Measurements from ENCODE around the gene CD93. TPM values are rescaled to one million over a fixed set of nuclear protein-coding genes. Genes with fewer than 3 reads are reported as not detected.
A peak's percentile ranks its signal among the peaks of the same experiment; 100 is the strongest.

Gene CD93, protein sequence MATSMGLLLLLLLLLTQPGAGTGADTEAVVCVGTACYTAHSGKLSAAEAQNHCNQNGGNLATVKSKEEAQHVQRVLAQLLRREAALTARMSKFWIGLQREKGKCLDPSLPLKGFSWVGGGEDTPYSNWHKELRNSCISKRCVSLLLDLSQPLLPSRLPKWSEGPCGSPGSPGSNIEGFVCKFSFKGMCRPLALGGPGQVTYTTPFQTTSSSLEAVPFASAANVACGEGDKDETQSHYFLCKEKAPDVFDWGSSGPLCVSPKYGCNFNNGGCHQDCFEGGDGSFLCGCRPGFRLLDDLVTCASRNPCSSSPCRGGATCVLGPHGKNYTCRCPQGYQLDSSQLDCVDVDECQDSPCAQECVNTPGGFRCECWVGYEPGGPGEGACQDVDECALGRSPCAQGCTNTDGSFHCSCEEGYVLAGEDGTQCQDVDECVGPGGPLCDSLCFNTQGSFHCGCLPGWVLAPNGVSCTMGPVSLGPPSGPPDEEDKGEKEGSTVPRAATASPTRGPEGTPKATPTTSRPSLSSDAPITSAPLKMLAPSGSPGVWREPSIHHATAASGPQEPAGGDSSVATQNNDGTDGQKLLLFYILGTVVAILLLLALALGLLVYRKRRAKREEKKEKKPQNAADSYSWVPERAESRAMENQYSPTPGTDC
- total RNA-seq: 100 to 1,000 TPM; 123 to 160 TPM
- polyA plus RNA-seq: 1 to 10 TPM; 5.7 to 8.4 TPM
- long read RNA-seq, donor 1, full-length matches to known transcripts: 13 of 86 reads
- long read RNA-seq, donor 1, partial matches to known transcripts: 0 of 86 reads
- long read RNA-seq, donor 1, other reads (novel, unspliced or antisense): 73 of 86 reads
- long read RNA-seq, donor 2, full-length matches to known transcripts: 36 of 83 reads
- long read RNA-seq, donor 2, partial matches to known transcripts: 46 of 83 reads
- long read RNA-seq, donor 2, other reads (novel, unspliced or antisense): 1 of 83 reads

DNA sequence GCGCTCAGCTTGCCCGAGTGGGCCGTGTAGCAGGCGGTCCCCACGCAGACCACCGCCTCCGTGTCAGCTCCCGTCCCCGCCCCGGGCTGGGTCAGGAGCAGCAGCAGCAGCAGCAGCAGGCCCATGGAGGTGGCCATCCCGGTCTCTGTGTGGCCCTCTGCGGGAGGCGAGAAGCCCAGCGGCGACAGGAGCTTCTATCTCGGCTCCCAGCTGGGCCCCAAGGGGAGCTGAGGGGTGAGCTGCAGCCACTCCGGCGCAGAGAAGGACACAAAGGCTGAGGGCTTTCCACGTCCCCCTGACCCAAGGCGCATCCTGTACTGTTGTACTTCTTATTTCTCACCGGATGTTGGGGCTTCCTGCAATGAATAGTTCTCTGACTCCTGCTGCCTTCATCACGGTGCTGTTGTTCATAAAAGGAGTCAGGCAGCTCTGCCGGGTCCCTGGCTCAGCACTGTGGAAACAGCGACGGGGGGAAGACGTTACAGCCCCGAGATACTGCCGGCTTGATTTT lies at the start of gene CD93:
TSS of gene CD93 (minus strand) at position 269 of the 511 bp plus-strand sequence. CDS start at position 137, 132 bp downstream.
- no peak within 1 kb of the TSS for H3K4me3 ChIP-seq (ENCODE audit: low read length in 2 of 2)
- H3K4me1 ChIP-seq (ENCODE audit: control insufficient read depth in 1 of 2, insufficient read depth in 2 of 2, low read length in 2 of 2): peaks cover 0 to 2% of the 10 kb centered on the region in 2 donors
- H3K27ac ChIP-seq (ENCODE audit: low read depth in 1 of 2, low read length in 2 of 2): peak within 1 kb of the TSS; percentile 71 to 89
- no peaks in the 10 kb centered on the region for H3K36me3 ChIP-seq (ENCODE audit: control insufficient read depth in 1 of 2, insufficient read depth in 2 of 2, low read length in 1 of 2)
- peak; percentile 79 for ATAC-seq (ENCODE audit: low FRiP score)
- H3K27me3 ChIP-seq (ENCODE audit: control insufficient read depth in 1 of 2, insufficient read depth in 2 of 2, low read length in 1 of 2): no peaks in the 10 kb centered on the region
- no peaks in the 10 kb centered on the region for H3K9me3 ChIP-seq (ENCODE audit: control insufficient read depth, low read length)
- DNase-seq: peak; percentile 72 to 89
- intact Hi-C loops (cut with DNase I): loop anchor here (5.0 kb wide), 2 partner anchors 34 to 56 kb away; no protein-coding TSS in a partner anchor
- WGBS, 2 donors: 45% methylated on average over 28 of the region's 28 CpGs

DNA sequence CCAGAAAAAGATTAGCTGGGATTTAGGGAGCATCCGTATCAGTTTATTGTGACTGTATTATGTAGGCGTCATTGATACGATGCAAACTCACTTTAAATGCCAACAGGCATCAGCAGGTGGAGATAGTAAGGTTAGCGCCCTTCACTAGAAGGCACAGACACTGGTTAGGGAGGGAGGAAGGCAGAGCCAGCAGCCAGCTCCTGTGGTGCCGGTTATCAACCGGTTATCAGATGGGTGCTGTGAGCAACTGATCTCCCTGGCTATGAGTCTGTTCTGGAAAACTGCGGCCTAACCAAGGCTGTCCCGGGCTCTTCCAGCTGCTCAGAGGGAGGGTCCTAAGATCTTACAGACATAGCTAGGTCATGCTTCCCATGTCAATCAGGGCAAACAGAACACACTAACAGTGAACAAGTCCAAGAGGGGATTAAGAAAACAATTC lies 47.5 kb upstream of the CD93 start:
- Histone ChIP-seq H3K27me3 (ENCODE audit: control insufficient read depth in 1 of 2, insufficient read depth in 2 of 2, low read length in 1 of 2) (no peaks in the 10 kb centered on the region), H3K27ac (ENCODE audit: low read depth in 1 of 2, low read length in 2 of 2) (no peak overlapping the region), H3K4me1 (ENCODE audit: control insufficient read depth in 1 of 2, insufficient read depth in 2 of 2, low read length in 2 of 2) (no peaks in the 10 kb centered on the region), H3K4me3 (ENCODE audit: low read length in 2 of 2) (no peak overlapping the region), H3K9me3 (ENCODE audit: control insufficient read depth, low read length) (no peaks in the 10 kb centered on the region), H3K36me3 (ENCODE audit: control insufficient read depth in 1 of 2, insufficient read depth in 2 of 2, low read length in 1 of 2) (no peaks in the 10 kb centered on the region)
- intact Hi-C loops (cut with DNase I): no loop called here
- ATAC-seq (ENCODE audit: low FRiP score) (no peak), DNase-seq (peak in 1 of 2 donors; percentile 9)
- WGBS, 2 donors: 94 to 95% methylated on average over 8 of the region's 8 CpGs

DNA sequence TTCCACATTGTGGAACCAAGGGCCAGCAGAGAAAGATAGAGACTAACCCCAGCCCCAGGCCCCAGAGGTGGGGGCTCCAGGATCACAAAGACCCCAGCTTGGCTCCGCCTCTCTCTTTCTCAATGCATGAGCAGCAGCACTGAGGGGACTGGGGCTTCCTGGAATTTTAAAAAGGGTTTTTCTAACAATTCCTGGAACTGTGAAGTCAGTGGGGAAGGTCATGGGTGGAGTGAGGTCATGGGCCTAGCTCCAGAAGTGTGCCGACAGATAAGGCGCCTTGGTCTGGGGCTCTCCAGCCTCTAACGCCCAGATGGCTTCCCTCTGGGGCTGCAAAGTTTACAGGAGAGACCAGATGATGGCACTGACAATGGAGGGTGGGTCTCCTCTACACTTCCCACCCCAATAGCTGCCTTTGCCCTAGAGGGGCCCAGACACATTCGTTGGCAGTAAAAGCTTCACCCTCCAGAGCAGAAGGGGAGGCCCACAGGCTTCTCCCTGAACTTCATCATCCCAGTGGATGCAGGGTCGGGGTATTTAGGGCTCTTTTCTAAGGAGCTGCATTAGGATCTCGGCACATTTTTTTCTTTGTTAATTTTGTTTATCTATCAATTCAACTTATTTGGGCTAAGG lies 46.9 kb upstream of the CD93 start:
- H3K4me1 ChIP-seq (ENCODE audit: control insufficient read depth in 1 of 2, insufficient read depth in 2 of 2, low read length in 2 of 2): no peaks in the 10 kb centered on the region
- DNase-seq (peak; percentile 61 to 76), ATAC-seq (ENCODE audit: low FRiP score) (peak; percentile 43)

DNA sequence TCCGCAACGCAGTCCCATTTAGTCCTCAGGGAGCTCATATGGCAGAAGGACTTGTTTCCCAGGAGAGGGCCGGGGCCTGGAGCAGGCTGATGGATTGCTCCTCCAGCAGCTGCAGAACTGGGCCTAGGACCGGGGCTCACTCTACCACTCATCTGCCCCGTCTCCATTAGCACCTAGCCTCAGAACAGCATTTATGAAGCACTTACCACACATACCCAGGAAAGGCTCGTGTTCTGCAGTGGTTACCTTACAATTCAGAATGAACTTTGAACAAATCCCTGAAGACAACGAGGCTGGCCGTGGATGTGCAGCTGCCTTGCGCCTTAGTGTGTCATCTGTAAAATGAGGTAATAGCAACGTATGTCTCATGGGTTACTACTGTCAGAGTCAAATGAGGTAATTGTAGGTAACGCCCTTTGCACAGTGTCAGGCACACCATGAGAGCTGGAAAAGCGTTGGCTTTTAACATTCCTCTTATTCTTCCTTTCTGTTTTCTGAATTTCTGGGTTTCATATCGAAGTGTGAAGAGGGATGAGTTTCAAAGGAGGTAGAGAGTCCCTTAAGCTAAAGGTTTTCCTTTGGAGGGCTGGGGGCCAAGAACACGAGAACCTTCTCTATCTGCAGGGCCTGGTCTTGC lies 46.3 kb upstream of the CD93 start:
- DNase-seq (peak; percentile 38 to 44), ATAC-seq (ENCODE audit: low FRiP score) (no peak)
- H3K27me3 ChIP-seq (ENCODE audit: control insufficient read depth in 1 of 2, insufficient read depth in 2 of 2, low read length in 1 of 2): no peaks in the 10 kb centered on the region
- H3K4me1 ChIP-seq (ENCODE audit: control insufficient read depth in 1 of 2, insufficient read depth in 2 of 2, low read length in 2 of 2): no peaks in the 10 kb centered on the region
- H3K27ac ChIP-seq (ENCODE audit: low read depth in 1 of 2, low read length in 2 of 2): no peak overlapping the region
- no peaks in the 10 kb centered on the region for H3K36me3 ChIP-seq (ENCODE audit: control insufficient read depth in 1 of 2, insufficient read depth in 2 of 2, low read length in 1 of 2)
- 88 to 90% methylated on average over 14 of the region's 14 CpGs for WGBS, 2 donors
- no peak overlapping the region for H3K4me3 ChIP-seq (ENCODE audit: low read length in 2 of 2)
- H3K9me3 ChIP-seq (ENCODE audit: control insufficient read depth, low read length): no peaks in the 10 kb centered on the region
- intact Hi-C loops (cut with DNase I): no loop called here

More for the DNA sequence above, 46.9 kb upstream of the CD93 start:
- H3K4me3 ChIP-seq (ENCODE audit: low read length in 2 of 2): no peak overlapping the region
- H3K9me3 ChIP-seq (ENCODE audit: control insufficient read depth, low read length): no peaks in the 10 kb centered on the region
- 92% methylated on average over 7 of the region's 7 CpGs for WGBS, 2 donors
- H3K27ac ChIP-seq (ENCODE audit: low read depth in 1 of 2, low read length in 2 of 2): no peak overlapping the region
- no peaks in the 10 kb centered on the region for H3K36me3 ChIP-seq (ENCODE audit: control insufficient read depth in 1 of 2, insufficient read depth in 2 of 2, low read length in 1 of 2)
- intact Hi-C loops (cut with DNase I): no loop called here
- H3K27me3 ChIP-seq (ENCODE audit: control insufficient read depth in 1 of 2, insufficient read depth in 2 of 2, low read length in 1 of 2): no peaks in the 10 kb centered on the region

DNA sequence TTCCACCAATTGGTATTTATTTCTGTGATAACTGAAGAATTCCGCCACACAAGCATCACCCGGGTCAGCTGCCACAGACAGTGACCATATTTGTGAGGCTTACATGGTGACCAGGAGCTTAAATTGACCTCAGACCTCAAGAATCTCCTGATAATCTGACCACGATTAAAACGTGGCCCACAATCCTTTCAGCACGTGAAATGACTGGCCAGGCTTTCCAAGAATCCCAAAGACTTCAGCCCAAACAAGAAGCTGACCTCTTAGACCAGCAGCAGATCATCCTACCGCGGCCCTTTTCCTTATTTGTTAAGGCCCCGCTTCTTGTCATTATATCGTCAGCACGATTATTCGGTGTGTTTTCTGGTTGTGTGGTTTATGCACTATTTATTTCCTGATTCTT lies 45.6 kb upstream of the CD93 start:
- intact Hi-C loops (cut with DNase I): no loop called here
- WGBS, 2 donors: 83 to 89% methylated on average over 11 of the region's 11 CpGs
- peak in 1 of 2 donors; percentile 1 for DNase-seq
- no peaks in the 10 kb centered on the region for H3K9me3 ChIP-seq (ENCODE audit: control insufficient read depth, low read length)
- H3K4me1 ChIP-seq (ENCODE audit: control insufficient read depth in 1 of 2, insufficient read depth in 2 of 2, low read length in 2 of 2): no peaks in the 10 kb centered on the region
- H3K4me3 ChIP-seq (ENCODE audit: low read length in 2 of 2): no peak overlapping the region
- H3K36me3 ChIP-seq (ENCODE audit: control insufficient read depth in 1 of 2, insufficient read depth in 2 of 2, low read length in 1 of 2): no peaks in the 10 kb centered on the region
- no peak for ATAC-seq (ENCODE audit: low FRiP score)
- H3K27ac ChIP-seq (ENCODE audit: low read depth in 1 of 2, low read length in 2 of 2): no peak overlapping the region
- no peaks in the 10 kb centered on the region for H3K27me3 ChIP-seq (ENCODE audit: control insufficient read depth in 1 of 2, insufficient read depth in 2 of 2, low read length in 1 of 2)

DNA sequence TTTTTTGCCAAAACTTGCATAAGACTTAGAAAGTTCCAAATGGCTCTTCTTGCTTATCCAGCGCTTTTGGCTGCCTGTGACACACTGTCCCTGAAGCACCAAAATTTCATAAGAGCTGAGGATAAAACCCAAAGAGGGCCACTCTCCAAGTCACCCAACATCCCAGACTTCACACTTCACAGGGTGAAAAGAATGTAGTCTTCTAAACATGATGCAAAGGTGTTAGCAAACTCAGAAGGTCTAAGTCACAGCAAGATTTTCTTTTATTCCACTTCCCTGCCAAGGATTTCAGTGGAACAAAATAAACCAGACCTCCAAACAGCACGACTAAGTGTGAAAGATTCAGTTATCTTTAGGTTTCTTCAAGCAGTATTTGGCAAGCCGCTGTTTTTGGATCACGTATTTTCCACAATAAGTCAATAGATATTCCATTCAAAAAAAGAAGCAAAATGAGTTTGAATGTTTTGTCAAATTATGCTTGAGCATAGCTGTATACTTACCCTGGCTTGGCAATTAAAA lies 44.6 kb upstream of the CD93 start:
- DNase-seq: peak in 1 of 2 donors; percentile 1
- intact Hi-C loops (cut with DNase I): no loop called here
- no peak for ATAC-seq (ENCODE audit: low FRiP score)
- Histone ChIP-seq H3K9me3 (ENCODE audit: control insufficient read depth, low read length) (no peaks in the 10 kb centered on the region), H3K27me3 (ENCODE audit: control insufficient read depth in 1 of 2, insufficient read depth in 2 of 2, low read length in 1 of 2) (no peaks in the 10 kb centered on the region), H3K4me1 (ENCODE audit: control insufficient read depth in 1 of 2, insufficient read depth in 2 of 2, low read length in 2 of 2) (no peaks in the 10 kb centered on the region), H3K27ac (ENCODE audit: low read depth in 1 of 2, low read length in 2 of 2) (no peak overlapping the region), H3K4me3 (ENCODE audit: low read length in 2 of 2) (no peak overlapping the region), H3K36me3 (ENCODE audit: control insufficient read depth in 1 of 2, insufficient read depth in 2 of 2, low read length in 1 of 2) (no peaks in the 10 kb centered on the region)
- WGBS, 2 donors: 79 to 82% methylated on average over 4 of the region's 4 CpGs

DNA sequence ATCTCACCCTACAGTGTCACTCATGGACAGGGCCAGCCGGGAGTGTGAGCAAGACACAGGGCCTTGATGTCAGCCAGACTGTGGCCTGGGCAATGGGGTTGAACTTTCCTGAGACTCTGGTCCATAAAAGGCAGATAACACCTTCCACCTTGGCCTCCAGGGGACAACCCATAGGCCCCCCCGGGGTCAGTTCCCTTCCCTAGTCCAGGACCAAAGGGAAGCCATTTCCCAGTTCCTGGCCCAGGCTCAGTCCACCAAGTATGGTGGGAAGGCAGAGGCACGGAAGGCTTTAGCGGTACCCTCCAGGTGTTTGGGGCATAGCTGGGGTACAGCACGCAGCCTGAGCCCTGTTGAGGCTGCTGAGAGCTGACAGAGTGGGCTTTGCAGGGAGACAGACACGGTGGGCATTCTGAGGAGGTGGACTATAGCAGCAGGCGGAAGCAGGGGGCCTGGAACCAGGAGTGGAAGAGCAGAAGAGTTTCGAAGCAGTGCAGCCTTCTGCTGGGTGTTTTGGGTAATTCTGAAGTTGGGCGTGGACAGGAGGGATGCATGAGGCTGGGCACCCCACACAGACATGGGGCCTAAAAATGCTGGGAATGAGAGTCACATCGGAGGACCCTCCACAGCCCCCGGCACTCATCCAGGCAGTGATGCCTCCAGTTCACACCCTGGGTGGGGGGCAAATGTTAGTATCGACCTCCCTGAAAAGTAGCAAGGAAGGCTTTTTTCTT lies 43.9 kb upstream of the CD93 start:
- Histone ChIP-seq H3K36me3 (ENCODE audit: control insufficient read depth in 1 of 2, insufficient read depth in 2 of 2, low read length in 1 of 2) (no peaks in the 10 kb centered on the region), H3K4me1 (ENCODE audit: control insufficient read depth in 1 of 2, insufficient read depth in 2 of 2, low read length in 2 of 2) (no peaks in the 10 kb centered on the region), H3K27ac (ENCODE audit: low read depth in 1 of 2, low read length in 2 of 2) (no peak overlapping the region), H3K9me3 (ENCODE audit: control insufficient read depth, low read length) (no peaks in the 10 kb centered on the region), H3K27me3 (ENCODE audit: control insufficient read depth in 1 of 2, insufficient read depth in 2 of 2, low read length in 1 of 2) (no peaks in the 10 kb centered on the region), H3K4me3 (ENCODE audit: low read length in 2 of 2) (no peak overlapping the region)
- intact Hi-C loops (cut with DNase I): no loop called here
- WGBS, 2 donors: 82 to 86% methylated on average over 12 of the region's 12 CpGs
- peak; percentile 47 to 52 for DNase-seq
- ATAC-seq (ENCODE audit: low FRiP score): no peak
